ENCODE results near the gene HSPA6.

HSPA6 gene

DNA sequence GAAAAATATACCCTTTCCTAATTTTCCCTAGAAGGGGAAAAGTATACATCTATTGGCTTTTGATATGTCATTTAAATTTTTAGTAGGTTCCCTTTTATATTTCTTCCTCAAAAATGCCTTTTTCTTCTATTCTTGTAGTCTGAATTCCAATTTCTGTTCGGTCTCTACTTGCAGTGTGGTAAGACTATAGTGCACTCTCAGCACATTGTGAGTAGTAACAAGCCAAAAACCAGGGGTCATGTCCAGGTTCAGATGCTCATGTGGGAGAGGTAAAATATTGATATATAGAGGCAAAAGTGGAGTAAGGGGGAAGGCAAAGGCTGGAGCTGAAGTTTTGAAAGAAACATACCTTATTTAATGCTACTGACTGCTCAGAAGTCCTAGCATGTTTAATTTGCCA lies 23.1 kb upstream of the HSPA6 start:
- TF ChIP-seq, protein P1, sequence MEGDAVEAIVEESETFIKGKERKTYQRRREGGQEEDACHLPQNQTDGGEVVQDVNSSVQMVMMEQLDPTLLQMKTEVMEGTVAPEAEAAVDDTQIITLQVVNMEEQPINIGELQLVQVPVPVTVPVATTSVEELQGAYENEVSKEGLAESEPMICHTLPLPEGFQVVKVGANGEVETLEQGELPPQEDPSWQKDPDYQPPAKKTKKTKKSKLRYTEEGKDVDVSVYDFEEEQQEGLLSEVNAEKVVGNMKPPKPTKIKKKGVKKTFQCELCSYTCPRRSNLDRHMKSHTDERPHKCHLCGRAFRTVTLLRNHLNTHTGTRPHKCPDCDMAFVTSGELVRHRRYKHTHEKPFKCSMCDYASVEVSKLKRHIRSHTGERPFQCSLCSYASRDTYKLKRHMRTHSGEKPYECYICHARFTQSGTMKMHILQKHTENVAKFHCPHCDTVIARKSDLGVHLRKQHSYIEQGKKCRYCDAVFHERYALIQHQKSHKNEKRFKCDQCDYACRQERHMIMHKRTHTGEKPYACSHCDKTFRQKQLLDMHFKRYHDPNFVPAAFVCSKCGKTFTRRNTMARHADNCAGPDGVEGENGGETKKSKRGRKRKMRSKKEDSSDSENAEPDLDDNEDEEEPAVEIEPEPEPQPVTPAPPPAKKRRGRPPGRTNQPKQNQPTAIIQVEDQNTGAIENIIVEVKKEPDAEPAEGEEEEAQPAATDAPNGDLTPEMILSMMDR (IDR thresholded peaks at IDR 0.05; ENCODE audit: insufficient read depth, low read length, poor library complexity, severe bottlenecking) = no peak
- TF ChIP-seq EZH2phosphoT487 (conservative IDR thresholded peaks at IDR 0.05; ENCODE audit: low read length) = no peak
- Histone ChIP-seq H3K4me2 (ENCODE audit: low read depth, low read length, poor library complexity, severe bottlenecking) (no peak overlapping the region), H3K9me2 (replicated peaks; ENCODE audit: insufficient read depth, low read length) (no peaks in the 10 kb centered on the region), H3K4me3 (ENCODE audit: insufficient read depth, low read length, poor library complexity, severe bottlenecking) (no peak overlapping the region), H3K27me3 (ENCODE audit: low read length) (no peaks in the 10 kb centered on the region), H3K79me2 (ENCODE audit: insufficient read depth, low read length) (no peaks in the 10 kb centered on the region), H3K9me3 (ENCODE audit: insufficient read depth, low read length) (no peaks in the 10 kb centered on the region), H3K27ac (ENCODE audit: low read depth, low read length) (no peak overlapping the region), H3K36me3 (ENCODE audit: low read length) (no peaks in the 10 kb centered on the region), H3F3A (ENCODE audit: insufficient read depth) (no peaks in the 10 kb centered on the region), H4K20me1 (ENCODE audit: low read depth, low read length) (no peaks in the 10 kb centered on the region), H2AFZ (ENCODE audit: low read depth, low read length, severe bottlenecking) (no peak overlapping the region), H3K9ac (ENCODE audit: low read length) (no peak overlapping the region)

DNA sequence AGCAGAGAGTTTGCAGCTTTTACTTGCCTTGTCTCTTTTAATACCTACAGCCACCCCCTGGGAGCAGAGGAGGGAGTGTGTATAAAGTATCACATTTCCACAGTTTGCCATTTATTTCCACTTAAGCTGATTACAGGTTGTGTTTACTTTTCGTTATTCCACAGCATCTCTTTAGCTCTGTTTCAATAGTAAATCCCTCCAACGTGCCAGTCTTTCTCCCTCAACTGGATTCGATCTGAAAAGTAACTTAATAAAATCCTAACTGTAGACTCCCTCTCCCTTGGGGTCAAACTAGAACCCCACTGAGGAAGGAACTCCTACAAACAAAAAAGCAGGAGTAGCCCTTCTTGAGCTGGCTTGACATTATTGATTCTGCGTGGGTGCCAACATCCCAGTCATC lies 22.2 kb upstream of the HSPA6 start:
- TF ChIP-seq EZH2phosphoT487 (conservative IDR thresholded peaks at IDR 0.05; ENCODE audit: low read length) = no peak
- TF ChIP-seq, protein P1 (IDR thresholded peaks at IDR 0.05; ENCODE audit: insufficient read depth, low read length, poor library complexity, severe bottlenecking) = no peak
- no peak overlapping the region for H2AFZ ChIP-seq (ENCODE audit: low read depth, low read length, severe bottlenecking)
- no peak overlapping the region for H3K4me2 ChIP-seq (ENCODE audit: low read depth, low read length, poor library complexity, severe bottlenecking)

DNA sequence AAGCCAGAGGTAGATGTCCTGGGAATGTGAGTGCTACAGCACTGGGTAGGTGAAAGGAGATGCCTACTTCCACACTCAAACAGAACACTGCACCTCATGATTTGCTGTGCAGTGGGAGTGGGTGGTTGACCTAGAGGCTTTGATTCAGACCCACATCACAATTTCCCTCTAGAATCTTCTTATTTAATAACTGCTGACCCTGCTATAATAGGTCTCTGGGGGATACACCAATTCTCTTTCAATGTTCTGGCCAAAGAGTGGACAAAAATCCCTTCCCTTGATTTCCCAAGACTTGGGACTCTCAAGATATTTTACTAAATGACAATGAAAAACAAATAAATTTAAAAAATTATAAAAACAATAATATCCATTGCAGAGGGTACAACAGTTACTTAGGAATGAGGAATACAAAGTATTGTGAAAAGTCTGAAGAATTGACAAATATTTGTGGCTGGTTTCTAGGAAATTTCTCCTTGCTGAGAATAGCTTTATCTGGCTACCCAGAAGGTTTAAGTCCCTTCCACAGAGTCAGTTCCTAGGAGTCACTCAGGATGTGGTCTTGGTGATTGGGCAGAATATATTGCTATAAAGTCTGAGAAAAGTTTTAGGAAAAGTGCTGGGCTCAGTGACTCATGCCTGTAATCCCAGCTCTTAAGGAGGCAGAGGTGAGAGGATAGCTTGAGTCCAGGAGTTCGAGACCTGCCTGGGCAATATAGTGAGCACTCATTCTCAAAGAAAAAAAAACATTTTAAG lies 21.5 kb upstream of the HSPA6 start:
- Histone ChIP-seq H3K4me2 (ENCODE audit: low read depth, low read length, poor library complexity, severe bottlenecking) (no peak overlapping the region), H3K9me3 (ENCODE audit: insufficient read depth, low read length) (no peaks in the 10 kb centered on the region), H3F3A (ENCODE audit: insufficient read depth) (no peaks in the 10 kb centered on the region), H3K9ac (ENCODE audit: low read length) (no peak overlapping the region), H3K79me2 (ENCODE audit: insufficient read depth, low read length) (no peaks in the 10 kb centered on the region), H2AFZ (ENCODE audit: low read depth, low read length, severe bottlenecking) (no peak overlapping the region), H3K9me2 (replicated peaks; ENCODE audit: insufficient read depth, low read length) (no peaks in the 10 kb centered on the region), H3K4me3 (ENCODE audit: insufficient read depth, low read length, poor library complexity, severe bottlenecking) (no peak overlapping the region), H4K20me1 (ENCODE audit: low read depth, low read length) (no peaks in the 10 kb centered on the region), H3K27ac (ENCODE audit: low read depth, low read length) (no peak overlapping the region), H3K27me3 (ENCODE audit: low read length) (no peaks in the 10 kb centered on the region), H3K36me3 (ENCODE audit: low read length) (no peaks in the 10 kb centered on the region)
- no peak for TF ChIP-seq EZH2phosphoT487 (conservative IDR thresholded peaks at IDR 0.05; ENCODE audit: low read length)
- TF ChIP-seq, protein P1 (IDR thresholded peaks at IDR 0.05; ENCODE audit: insufficient read depth, low read length, poor library complexity, severe bottlenecking) = no peak

More for the DNA sequence above, 22.2 kb upstream of the HSPA6 start:
- Histone ChIP-seq H3K9ac (ENCODE audit: low read length) (no peak overlapping the region), H3K36me3 (ENCODE audit: low read length) (no peaks in the 10 kb centered on the region), H3K27ac (ENCODE audit: low read depth, low read length) (no peak overlapping the region), H3F3A (ENCODE audit: insufficient read depth) (no peaks in the 10 kb centered on the region), H3K9me2 (replicated peaks; ENCODE audit: insufficient read depth, low read length) (no peaks in the 10 kb centered on the region), H3K4me3 (ENCODE audit: insufficient read depth, low read length, poor library complexity, severe bottlenecking) (no peak overlapping the region), H4K20me1 (ENCODE audit: low read depth, low read length) (no peaks in the 10 kb centered on the region), H3K27me3 (ENCODE audit: low read length) (no peaks in the 10 kb centered on the region), H3K9me3 (ENCODE audit: insufficient read depth, low read length) (no peaks in the 10 kb centered on the region), H3K79me2 (ENCODE audit: insufficient read depth, low read length) (no peaks in the 10 kb centered on the region)

All from SU-DHL-6 (cell line).